Stimulated activated CD8-positive, alpha-beta memory T cell treated with anti-CD3 and anti-CD28 coated beads, Interleukin-15, amount 100 ng/mL, for 48 hours (primary cell): ENCODE data around the gene PRDX2.
A peak's percentile ranks its signal among the peaks of the same experiment; 100 is the strongest.

Source experiments
- DNase-seq, 2 donors: peaks; one replicate each; pipeline ENCODE4 v3.0.0-alpha.2; 2020; ENCODE audit warnings: low read depth in 2 of 2

The PRDX2 gene

DNA sequence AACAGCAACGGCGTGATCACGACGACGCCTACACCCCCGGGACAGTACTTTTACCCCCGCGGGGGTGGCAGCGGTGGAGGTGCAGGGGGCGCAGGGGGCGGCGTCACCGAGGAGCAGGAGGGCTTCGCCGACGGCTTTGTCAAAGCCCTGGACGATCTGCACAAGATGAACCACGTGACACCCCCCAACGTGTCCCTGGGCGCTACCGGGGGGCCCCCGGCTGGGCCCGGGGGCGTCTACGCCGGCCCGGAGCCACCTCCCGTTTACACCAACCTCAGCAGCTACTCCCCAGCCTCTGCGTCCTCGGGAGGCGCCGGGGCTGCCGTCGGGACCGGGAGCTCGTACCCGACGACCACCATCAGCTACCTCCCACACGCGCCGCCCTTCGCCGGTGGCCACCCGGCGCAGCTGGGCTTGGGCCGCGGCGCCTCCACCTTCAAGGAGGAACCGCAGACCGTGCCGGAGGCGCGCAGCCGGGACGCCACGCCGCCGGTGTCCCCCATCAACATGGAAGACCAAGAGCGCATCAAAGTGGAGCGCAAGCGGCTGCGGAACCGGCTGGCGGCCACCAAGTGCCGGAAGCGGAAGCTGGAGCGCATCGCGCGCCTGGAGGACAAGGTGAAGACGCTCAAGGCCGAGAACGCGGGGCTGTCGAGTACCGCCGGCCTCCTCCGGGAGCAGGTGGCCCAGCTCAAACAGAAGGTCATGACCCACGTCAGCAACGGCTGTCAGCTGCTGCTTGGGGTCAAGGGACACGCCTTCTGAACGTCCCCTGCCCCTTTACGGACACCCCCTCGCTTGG is 9.3 kb downstream of the PRDX2 start:
- peak in 1 of 2 donors; percentile 68 for DNase-seq

DNA sequence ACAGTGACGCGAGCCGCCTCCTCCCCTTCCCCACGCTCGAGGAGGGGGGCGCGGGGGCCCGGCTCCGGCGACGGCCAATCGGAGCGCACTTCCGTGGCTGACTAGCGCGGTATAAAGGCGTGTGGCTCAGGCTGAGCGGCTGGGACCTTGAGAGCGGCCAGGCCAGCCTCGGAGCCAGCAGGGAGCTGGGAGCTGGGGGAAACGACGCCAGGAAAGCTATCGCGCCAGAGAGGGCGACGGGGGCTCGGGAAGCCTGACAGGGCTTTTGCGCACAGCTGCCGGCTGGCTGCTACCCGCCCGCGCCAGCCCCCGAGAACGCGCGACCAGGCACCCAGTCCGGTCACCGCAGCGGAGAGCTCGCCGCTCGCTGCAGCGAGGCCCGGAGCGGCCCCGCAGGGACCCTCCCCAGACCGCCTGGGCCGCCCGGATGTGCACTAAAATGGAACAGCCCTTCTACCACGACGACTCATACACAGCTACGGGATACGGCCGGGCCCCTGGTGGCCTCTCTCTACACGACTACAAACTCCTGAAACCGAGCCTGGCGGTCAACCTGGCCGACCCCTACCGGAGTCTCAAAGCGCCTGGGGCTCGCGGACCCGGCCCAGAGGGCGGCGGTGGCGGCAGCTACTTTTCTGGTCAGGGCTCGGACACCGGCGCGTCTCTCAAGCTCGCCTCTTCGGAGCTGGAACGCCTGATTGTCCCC is 10.1 kb downstream of the PRDX2 start, which contains the start of gene JUNB:
Gene JUNB (plus strand): TSS at position 142 of the 706 bp plus-strand sequence. CDS start 286 bp downstream, at position 428.
- peak; percentile 94 to 96 for DNase-seq

DNA sequence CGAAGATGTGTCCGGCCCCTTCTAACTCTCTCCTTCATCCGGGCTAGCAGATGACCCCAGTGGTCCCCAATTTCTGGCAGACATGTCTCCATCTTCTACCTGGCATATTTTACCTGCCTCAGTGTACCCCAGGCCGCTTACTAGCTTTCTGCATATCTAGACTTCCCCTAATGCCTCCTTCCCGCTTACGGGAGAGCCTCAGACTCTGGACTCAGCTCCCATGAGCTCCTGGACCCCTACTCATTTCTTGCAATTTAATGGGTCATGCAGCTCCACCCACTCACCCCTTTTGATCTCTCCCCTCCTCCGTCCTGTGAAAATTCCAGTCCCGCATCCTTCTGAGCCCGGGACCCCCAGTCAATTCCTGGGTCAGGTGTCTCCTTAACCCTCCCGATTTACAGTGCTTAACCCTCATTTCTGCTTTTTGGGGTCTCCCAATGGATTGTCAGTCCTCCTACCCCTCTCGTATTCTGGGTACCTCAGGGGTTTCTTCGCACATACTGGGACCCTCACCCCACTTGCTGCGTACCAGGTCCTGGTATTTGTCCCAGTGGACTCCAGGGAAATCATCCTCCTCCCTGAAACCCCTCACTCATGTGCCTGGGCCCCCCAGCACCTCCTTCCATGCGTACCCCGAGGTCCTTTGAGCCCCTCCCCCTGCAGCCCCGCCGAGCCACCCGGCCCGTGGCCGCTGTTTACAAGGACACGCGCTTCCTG is 10.8 kb downstream of the PRDX2 start:
- no peak for DNase-seq

DNA sequence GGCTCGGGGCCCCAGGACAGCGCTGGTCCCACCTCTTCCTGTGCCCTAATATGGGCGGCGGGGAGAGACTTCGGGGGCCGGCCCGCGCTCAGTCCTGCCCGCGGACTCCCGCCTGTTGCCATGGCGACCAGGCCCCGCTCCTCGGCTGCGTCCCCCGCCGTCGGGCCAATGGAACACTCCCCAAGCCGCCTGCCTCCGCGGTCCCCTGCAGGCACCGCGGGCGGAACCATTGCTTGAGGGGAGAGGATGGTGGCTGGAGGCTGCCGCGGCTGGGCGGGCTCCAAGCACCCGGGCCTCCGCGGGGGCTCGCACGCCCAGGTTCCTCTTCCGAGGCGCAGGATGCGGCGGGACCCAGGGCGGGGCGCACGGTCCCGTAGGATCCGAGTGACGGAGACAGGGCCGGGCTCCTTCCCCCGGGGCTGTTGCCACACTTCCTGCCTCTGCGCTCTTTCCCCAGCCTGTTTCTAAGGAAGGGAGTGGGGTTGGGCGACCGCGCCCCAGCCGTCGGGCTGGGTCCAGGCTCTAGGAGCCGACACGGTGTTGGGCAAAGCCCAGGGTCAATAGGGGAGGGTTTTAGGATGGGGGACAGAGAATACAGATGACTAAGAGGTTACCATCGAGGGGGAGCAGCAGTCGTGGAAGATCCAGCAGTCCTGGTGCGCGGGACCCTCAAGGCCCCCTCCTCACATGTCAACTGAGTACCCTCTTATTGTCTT is 11.5 kb downstream of the PRDX2 start:
- DNase-seq: peak; percentile 97 to 99

DNA sequence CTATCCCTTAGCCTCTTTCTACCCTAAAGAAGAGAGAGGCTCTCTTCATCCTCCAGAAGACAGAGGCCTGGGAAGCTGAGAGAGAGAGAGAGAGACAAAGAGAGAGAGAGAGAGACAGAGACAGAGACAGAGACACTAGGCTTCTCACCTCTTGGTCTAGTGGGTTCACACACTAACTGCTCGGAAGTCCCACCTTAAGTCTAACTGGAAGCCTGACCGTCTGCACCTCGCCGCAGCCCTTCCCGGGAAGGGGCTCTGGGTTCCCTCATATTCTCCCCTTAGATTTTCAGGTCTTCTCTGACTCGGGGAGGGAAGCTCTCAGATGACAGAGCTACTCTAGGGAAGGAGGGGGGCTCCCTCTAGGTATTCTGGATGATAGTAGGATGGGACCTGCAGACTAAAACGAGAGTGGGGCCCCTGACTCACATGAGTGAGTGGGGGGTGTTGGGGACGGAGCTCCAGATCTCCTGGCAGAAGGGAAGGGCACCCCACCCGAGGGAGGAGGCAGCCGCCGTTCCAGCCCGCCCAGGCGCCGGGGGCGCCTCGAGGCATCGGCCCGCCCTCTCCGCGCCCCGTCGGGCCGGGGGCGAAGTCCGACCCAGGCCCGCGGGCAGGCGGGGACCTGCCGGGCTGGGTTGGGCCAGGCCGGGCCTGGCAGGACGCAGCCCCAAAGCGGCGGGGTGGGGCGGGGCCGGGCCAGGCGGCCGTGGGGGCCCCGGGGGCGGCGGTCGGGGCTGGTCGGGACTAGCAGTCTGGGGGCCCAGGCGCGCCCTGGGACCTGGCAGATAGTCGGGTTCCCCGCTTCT is 12.3 kb downstream of the PRDX2 start:
- DNase-seq: no peak

DNA sequence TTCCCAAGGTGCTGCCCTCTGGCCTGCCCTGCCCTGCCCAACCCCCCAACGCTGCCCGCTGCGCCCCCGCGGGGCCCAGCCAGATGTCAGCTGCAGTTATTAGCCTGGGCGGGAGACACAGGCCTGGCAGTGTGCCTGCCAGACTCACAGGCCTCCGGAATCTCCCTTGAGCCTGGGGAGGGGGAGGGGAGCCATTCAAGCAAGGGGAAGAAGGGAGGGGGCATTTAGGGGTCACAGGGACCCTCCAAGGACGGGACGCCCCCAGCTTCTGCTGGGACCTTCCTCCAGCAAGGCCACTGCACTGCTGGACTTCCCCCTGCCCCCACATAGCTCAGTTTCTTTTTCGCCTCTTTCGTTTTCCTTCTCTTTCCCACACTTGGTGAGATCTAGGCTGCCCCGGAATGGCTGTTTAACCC is 12.9 kb downstream of the PRDX2 start:
- no peak for DNase-seq

DNA sequence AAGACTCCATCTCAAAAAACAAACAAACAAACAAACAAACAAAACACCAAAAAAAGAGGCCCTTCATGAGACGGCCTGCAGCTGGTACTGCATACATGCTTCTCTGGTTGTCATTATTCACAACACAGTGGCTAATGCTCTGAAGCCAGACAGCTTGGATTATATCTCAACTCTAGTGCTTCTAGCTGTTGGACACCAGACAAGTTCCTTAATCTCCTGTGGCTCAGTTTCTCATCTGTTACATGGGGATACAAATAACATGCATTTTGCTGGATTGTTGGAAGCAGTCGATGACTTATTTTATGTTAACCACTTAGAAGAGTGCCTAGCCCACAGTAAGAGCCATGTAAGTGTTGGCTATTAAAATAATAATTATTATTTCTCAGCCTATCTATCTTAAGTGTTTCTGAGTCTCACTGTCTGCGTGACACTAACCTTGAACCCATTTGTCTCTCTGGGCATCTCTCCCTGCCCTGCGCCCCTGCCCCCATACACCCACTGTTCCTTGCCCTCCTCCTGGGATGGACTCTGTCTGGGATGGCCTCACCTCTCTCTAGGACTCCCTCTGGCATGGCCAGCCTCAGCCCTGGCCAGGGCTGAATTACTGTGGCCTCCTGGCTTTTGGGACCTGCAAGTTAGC is 13.4 kb downstream of the PRDX2 start:
- no peak for DNase-seq

DNA sequence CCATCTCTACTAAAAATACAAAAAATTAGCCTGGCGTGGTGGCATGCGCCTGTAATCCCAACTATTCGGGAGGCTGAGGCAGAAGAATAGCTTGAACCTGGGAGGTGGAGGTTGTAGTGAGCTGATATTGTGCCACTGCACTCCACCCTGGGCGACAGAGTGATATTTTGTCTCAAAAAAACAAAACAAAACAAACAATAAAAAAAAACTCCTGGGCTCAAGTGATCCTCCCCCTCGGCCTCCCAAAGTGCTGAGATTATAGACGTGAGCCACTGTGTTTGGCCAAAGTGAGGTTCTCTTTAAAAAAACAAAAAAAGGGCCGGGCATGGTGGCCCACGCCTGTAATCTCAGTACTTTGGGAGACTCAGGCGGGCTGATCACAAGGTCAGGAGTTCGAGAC is 14.1 kb downstream of the PRDX2 start:
- no peak for DNase-seq

DNA sequence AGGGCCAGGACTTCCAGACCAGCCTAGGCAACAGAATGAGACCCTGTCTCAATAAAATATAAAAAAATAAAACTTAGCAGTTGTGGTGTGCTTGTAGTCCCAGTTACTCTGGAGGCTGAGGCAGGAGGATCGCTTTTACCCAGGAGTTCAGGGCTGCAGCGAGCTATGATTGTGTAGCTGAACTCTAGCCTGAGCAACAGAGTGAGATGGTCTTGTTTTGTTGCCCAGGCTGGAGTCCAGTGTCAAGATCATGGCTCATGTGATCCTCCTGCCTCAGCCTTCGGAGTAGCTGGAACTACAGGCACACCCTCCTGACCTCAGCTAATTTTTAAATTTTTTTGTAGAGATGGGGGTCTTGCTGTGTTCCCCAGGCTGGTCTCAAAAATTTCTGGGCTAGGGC is 14.6 kb downstream of the PRDX2 start:
- no peak for DNase-seq

DNA sequence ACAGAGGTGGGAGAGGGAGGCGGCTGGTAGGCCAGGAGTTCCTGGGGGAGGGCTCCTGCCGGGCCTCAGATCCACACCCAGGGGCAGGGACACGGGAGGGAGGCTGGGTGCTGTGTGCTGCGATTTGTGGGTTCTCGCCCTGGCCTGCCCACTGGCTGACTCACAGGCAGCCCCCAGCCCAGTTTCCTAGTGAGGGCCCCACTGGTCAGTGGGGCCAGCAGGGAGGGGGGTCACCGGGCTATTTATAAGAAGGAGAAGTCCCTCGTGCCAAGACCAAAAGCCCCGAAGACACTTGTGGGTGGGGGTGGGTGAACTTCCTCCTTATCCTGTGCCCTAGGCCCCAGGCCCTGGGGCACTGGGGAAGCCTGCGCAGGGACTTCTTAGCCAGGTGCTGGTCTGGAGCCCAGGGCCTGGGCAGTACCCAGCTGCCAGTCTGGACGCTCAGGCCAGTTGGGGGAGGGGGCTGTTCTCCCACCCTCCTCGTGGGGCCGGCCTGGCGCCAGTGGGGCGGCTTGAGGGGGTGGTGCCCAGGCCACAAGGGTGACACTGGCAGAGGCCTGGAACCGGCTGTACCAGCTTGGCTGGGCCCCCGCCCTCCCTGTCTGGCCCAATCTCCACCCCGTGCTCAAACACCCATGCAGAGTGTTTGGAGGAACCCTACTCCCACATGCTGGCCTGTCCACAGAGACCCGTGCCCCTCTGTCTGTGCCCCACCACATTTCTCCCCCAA is 15.3 kb downstream of the PRDX2 start:
- no peak for DNase-seq

DNA sequence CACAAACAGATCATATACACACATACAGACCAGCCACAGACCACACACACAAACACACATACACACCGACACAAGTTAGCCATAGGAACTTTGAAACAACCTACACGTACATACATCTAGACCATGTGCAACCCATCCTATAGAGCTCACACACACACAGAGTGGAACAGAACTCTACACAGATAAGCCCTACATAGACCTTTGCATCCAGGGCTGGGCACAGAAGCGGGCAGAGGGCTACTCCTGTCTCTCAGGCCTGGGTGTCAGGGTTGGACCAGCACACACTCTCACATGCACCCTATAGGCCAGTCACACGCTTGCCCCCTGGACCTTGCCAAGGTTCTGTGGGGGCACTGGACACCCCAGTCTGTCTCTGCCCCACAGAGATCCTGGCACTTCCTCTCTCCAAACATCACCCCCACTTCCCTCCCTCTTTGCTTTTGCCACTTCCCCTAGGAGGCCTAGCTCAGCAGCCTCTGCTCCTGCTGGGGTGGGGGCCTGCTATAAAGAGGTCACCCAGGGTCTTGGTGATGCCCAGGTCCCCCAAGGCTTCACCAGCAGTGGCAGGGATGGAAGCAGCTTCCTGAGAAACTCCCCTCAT is 16.1 kb downstream of the PRDX2 start:
- DNase-seq: no peak

DNA sequence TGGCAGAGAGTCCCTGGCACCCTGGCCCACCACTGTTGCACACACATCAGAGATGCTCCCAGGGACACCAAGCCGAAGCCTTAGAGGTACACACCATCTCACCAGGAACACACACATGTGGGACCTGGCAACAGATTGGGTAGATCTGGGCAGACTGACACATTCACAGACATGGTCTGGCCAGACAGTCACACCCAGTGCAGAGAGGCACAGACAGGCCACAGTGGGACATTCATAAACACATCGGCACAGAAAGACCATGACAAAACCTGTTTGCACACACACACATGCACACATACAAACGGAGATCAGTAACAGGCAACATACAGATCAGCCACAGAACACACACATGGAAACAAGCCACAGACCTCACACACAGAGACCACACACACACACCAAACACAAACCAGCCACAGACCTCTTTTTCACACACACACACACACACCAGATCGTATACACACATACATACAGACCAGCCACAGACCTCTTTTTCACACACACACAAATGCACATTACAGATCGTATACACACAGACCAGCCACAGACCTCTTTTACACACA is 16.6 kb downstream of the PRDX2 start:
- DNase-seq: no peak

DNA sequence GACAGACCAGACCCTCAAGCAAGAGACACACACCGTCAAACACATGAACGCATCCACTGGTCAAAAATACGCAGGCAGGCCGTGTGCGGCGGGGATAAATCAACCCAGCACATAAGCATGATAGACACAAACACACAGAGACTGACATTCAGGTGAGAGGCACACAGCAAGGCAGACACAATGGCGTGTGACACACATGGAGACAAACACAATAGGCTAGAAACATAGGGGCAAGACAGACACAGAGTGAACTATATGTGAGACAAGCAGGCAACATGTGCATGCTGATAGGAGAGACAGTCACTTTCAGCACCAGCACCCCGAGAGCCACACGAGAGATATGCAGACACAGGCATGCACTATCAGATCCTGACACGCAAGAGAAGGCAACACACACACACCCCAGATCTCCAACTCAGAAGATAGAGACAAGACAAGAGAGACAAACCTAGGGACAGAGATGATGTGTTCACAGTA is 17.2 kb downstream of the PRDX2 start:
- no peak for DNase-seq

DNA sequence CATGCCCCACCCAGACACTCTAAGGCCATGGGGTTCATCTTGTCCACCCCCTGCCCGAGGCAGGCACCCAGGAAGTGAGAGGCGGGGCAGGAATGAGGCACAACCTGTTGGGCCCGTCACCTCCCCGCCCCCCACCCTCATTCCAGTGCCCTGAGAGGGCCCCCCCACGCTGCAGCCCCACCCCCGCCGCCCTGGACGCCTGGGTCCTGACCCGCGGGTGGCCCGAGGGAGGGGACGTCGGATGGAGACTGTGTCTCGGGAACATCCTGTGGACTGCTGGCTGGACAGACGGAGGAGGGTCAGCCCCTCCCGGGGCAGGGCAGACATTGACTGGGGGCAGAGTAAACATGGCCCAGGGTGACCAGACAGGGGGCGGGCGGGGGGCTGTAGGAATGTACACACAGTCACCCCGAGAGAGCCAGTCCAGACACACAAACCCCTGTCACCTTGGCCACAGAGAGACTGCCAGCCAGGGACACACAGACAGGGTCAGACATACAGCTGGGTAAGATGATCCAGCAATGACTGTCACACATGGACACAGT is 17.7 kb downstream of the PRDX2 start:
- no peak for DNase-seq

DNA sequence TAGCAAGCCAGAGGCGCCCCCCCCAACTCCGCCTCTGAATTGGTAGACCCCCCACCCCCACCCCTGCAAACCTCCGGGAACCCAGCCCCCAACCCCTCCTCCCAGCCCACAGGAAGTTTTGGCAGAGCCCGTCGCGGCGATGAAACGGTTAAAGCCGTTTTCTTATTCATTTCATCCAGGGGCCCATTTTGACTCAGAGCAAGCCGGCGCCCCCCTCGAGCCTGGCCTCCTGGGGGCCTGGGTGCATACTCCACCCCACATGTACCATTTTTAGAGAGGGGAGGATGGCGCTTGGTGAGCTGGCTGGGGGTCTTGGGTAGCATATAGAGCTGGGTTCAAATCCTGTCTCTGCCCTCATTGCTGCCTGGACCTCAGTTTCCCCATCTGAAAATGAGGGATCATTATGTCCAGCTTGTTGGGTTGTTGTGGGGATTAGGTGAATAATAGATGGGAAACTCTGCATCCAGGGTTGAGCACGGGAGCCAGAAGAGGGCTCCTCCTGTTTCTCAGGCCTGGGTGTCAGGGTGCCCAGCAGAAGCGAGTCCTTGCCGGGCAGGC is 18.2 kb downstream of the PRDX2 start:
- peak; percentile 74 to 77 for DNase-seq

DNA sequence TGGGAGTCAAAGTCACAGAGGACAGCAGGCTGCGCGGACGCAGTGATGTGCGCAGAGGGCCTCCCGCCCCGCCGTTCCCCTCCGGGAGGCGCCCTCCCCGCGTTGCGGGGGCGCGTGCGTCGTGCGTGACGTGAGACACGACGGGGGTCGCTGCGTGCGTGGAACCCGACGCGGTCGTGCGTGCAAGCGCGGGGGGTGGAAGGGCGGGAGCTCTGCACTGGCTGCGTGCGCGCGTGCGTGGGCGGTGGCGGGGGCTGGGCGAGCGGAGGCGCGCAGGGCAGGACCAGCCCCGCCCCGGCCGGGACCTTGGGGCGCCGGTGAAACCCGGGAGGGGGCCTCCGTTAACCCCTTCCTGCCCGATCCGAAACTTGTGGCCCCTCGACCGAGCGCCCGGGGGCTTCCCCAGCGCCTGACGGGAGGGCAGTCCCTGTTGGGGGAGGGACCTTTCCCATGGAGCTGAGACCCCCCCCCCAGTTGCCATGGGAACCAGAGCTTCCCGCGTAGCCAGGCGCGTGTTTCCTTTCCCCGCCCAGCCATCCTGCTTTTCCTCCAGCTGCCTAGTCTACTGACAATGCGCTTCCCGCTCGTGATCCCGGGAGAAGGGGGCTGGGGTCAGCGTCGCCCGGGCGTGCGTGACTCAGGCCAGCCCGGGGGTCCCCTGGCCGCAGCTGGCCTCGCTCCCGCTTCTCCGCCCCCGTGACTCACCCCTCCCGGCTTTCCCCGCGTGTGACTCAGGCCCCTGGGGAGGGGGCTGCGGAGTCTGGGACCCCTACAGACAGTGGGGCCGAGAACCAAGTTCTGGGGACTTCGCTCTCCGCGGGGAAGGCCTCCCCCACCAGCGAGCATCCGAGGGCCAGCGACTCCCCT is 18.9 kb downstream of the PRDX2 start:
- peak; percentile 87 for DNase-seq

DNA sequence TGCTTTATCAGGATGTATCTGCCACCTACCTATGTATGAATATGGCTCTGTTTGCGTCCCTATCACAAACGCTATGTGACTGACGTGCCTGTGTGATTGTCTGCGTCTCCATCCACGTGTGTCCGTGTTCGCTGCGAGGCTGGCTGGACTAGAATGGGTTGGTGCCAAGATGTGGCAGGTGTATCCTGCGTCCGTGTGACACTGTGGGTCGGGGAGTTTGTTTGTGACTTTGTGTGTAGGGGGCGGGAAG is 19.5 kb downstream of the PRDX2 start:
- DNase-seq: no peak
